NCI-H2107 (cell line): Measurements from ENCODE around the gene EML6.

Experiments
- DNase-seq: peaks from one replicate; lab custom pipeline; 2025; lab: John Stamatoyannopoulos, UW

EML6 gene

GRCh38 chr2:54880428-54880827, 157.0 kb downstream of the EML6 start:
- no peak for DNase-seq

- DNase-seq, result no peak
Observed at GRCh38 chr2:54881759-54882158, 158.3 kb downstream of the EML6 start.

- DNase-seq, result no peak
Observed at GRCh38 chr2:54885891-54886290, 162.4 kb downstream of the EML6 start.

GRCh38 chr2:54887850-54888545, 164.5 kb downstream of the EML6 start:
- no peak for DNase-seq

- DNase-seq, result no peak
Observed at GRCh38 chr2:54889053-54889452, 165.6 kb downstream of the EML6 start.

- DNase-seq, result no peak
Observed at GRCh38 chr2:54891909-54892308, 168.4 kb downstream of the EML6 start.

- no peak for DNase-seq
Observed at GRCh38 chr2:54894467-54894866, 171.0 kb downstream of the EML6 start.

GRCh38 chr2:54895730-54896129, 172.3 kb downstream of the EML6 start:
- no peak for DNase-seq

- DNase-seq, result no peak
Observed at GRCh38 chr2:54897420-54898310, 174.2 kb downstream of the EML6 start.

GRCh38 chr2:54898456-54899226, 175.2 kb downstream of the EML6 start:
- DNase-seq, result no peak

- peak; percentile 20 for DNase-seq
Observed at GRCh38 chr2:54899576-54900200, 176.2 kb downstream of the EML6 start.

- no peak for DNase-seq
Observed at GRCh38 chr2:54901224-54901986, 177.9 kb downstream of the EML6 start.

- DNase-seq, result no peak
Observed at GRCh38 chr2:54902763-54903162, 179.3 kb downstream of the EML6 start.

GRCh38 chr2:54903736-54904554, 180.5 kb downstream of the EML6 start:
- DNase-seq, result no peak

- no peak for DNase-seq
Observed at GRCh38 chr2:54904836-54905235, 181.4 kb downstream of the EML6 start.

GRCh38 chr2:54906716-54907115, 183.3 kb downstream of the EML6 start:
- peak; percentile 35 for DNase-seq

- no peak for DNase-seq
Observed at GRCh38 chr2:54907663-54908062, 184.2 kb downstream of the EML6 start.

- no peak for DNase-seq
Observed at GRCh38 chr2:54908591-54908990, 185.1 kb downstream of the EML6 start.

- no peak for DNase-seq
Observed at GRCh38 chr2:54909001-54909400, 185.5 kb downstream of the EML6 start.

- no peak for DNase-seq
Observed at GRCh38 chr2:54912305-54912704, 188.8 kb downstream of the EML6 start.
